K562 (cell line): Measurements from ENCODE around the gene EMC8. TPM values are rescaled to one million over a fixed set of nuclear protein-coding genes. Genes with fewer than 3 reads are reported as not detected.

Experiments
- ATAC-seq: fragments of 200-7000 bp; cut with Tn5 transposase; 3 replicates; pipeline ENCODE4 v1.9.1; 2020; ENCODE audit warnings: moderate library complexity
- BruUV-seq: library from RNA; stranded (reverse); fragments of 400-500 nt; replicated peaks from 2 replicates; lab custom pipeline; 2021; lab: Mats Ljungman, UMichigan
- CTCF ChIA-PET: fragments of 300-600 bp; formaldehyde crosslinking; extraction: SDS; loops from one replicate; lab custom pipeline; 2021; ENCODE audit warnings: low intra/inter-chr PET ratio; lab: Yijun Ruan, JAX
- POLR2A ChIA-PET: fragments of 300-600, 350-650 bp; sonication (Branson Sonifier 250); formaldehyde crosslinking; extraction: SDS; loops from one replicate; lab custom pipeline; 2021; ENCODE audit warnings: antibody characterized with exemption, inconsistent platforms; lab: Yijun Ruan, JAX
- DNase-seq, 4 experiments: peaks; one replicate each; pipeline versions ENCODE4 v3.0.0 to v3.0.0-alpha.2; 2011 to 2018; ENCODE audit warnings: low spot score in 3 of 4, mixed read lengths in 3 of 4; ENCODE audit errors: extremely low read depth in 1 of 4
- FAIRE-seq: peaks from 2 replicates; lab custom pipeline; 2011; peaks lifted over from hg19 to GRCh38; lab: Jason Lieb, UNC
- H2AFZ ChIP-seq: 2 replicates; pipeline ENCODE4 v1.6.0; 2011; ENCODE audit warnings: low read depth, low read length, control low read depth, inconsistent platforms
- H3K27ac ChIP-seq: fragments of 200-600 bp; 3 replicates; pipeline ENCODE4 v1.8.0; 2011; ENCODE audit warnings: low read depth, mild to moderate bottlenecking, control low read depth, inconsistent platforms, low read length, moderate library complexity, mixed read lengths; ENCODE audit errors: extremely low read depth
- H3K27me3 ChIP-seq, 2 experiments: fragments of 300-600 bp in 1 of 2; 2 replicates in 1 of 2; 3 replicates in 1 of 2; pipeline versions ENCODE4 v1.6.0 to v1.8.0; 2011; ENCODE audit warnings: inconsistent platforms in 2 of 2, low read length in 2 of 2, mild to moderate bottlenecking in 1 of 2, mixed read lengths in 1 of 2, moderate library complexity in 1 of 2; ENCODE audit not compliant: control insufficient read depth in 2 of 2, insufficient read depth in 2 of 2
- H3K36me3 ChIP-seq: fragments of 300-600 bp; 3 replicates; pipeline ENCODE4 v1.8.0; 2011; ENCODE audit warnings: mild to moderate bottlenecking, low read length, inconsistent platforms; ENCODE audit not compliant: control insufficient read depth, insufficient read depth
- H3K4me1 ChIP-seq, 2 experiments: fragments of 200-600 bp in 1 of 2; replicated peaks in 1 of 2; 2 replicates in 1 of 2; 3 replicates in 1 of 2; pipeline versions ENCODE4 v1.5.1 to v1.8.0; 2011; ENCODE audit warnings: inconsistent platforms in 2 of 2, low read length in 2 of 2, mild to moderate bottlenecking in 1 of 2, mixed read lengths in 1 of 2, moderate library complexity in 1 of 2; ENCODE audit not compliant: control insufficient read depth in 2 of 2, insufficient read depth in 2 of 2
- H3K4me2 ChIP-seq: 2 replicates; pipeline ENCODE4 v1.6.1; 2011; ENCODE audit warnings: low read length, control low read depth, inconsistent platforms, mixed read lengths; ENCODE audit not compliant: insufficient read depth
- H3K4me3 ChIP-seq: fragments of 200-600 bp; sonication (generic), shearing (Covaris generic); 2 replicates; pipeline ENCODE4 v1.5.1; 2016; ENCODE audit warnings: control low read depth, inconsistent platforms
- H3K79me2 ChIP-seq: fragments of 200-600 bp; 3 replicates; pipeline ENCODE4 v1.8.0; 2011; ENCODE audit warnings: low read length, inconsistent platforms; ENCODE audit not compliant: control insufficient read depth, insufficient read depth
- H3K9ac ChIP-seq, 2 experiments: 2 replicates each; pipeline versions ENCODE4 v1.6.0 to v1.6.1; 2011; ENCODE audit warnings: low read depth in 2 of 2, low read length in 2 of 2, control low read depth in 1 of 2, inconsistent platforms in 1 of 2, mild to moderate bottlenecking in 1 of 2, mixed read lengths in 1 of 2; ENCODE audit not compliant: insufficient read depth in 1 of 2
- H3K9me1 ChIP-seq: one replicate; pipeline ENCODE4 v1.6.0; 2011; ENCODE audit warnings: inconsistent platforms, mild to moderate bottlenecking, low read length, moderate library complexity; ENCODE audit not compliant: control insufficient read depth, insufficient read depth
- H3K9me3 ChIP-seq: replicated peaks from 2 replicates; pipeline ENCODE4 v1.5.1; 2011; ENCODE audit warnings: low read depth, low read length, inconsistent platforms; ENCODE audit not compliant: control insufficient read depth, insufficient read depth
- H4K20me1 ChIP-seq: replicated peaks from 2 replicates; pipeline ENCODE4 v1.6.1; 2011; ENCODE audit warnings: low read length, inconsistent platforms, mixed read lengths; ENCODE audit not compliant: control insufficient read depth, insufficient read depth
- NFXL1 ChIP-seq: fragments of 450-650 bp; formaldehyde crosslinking; IDR thresholded peaks from 2 replicates; pipeline ENCODE4 v1.4.0; 2021; ENCODE audit warnings: mild to moderate bottlenecking
- TAF15 ChIP-seq: fragments of 200-400 bp; formaldehyde crosslinking; IDR thresholded peaks from 2 replicates; pipeline ENCODE4 v1.6.1; 2017; ENCODE audit warnings: mild to moderate bottlenecking, low read depth, low read length, moderate library complexity
- WGBS: fragments of 100-300 bp; shearing (Covaris generic); methylation state at CpG from one replicate; pipeline ENCODE4 v1.1.6; 2016; ENCODE audit warnings: low coverage, mixed read lengths; ENCODE audit not compliant: insufficient coverage; ENCODE audit errors: missing lambda C conversion rate; 5-methylcytosine and 5-hydroxymethylcytosine counted together
- in situ Hi-C: fragments of 300-500 bp; cut with MboI; formaldehyde crosslinking; loops from 4 replicates; pipeline ENCODE4 v1.15.0; 2018; ENCODE audit warnings: inconsistent platforms, mixed read lengths
- intact Hi-C: fragments of 100-400 bp; cut with micrococcal nuclease; formaldehyde crosslinking; loops from 2 replicates; pipeline ENCODE4 v1.14.2; 2022
- polyA plus RNA-seq, 8 experiments: library from polyadenylated mRNA; depleted of rRNA in 4 of 8; stranded (reverse) in 5 of 8; unstranded in 3 of 8; fragments of >200 nt; fragmentation: Nextera tagmentation in 2 of 8; fragmentation: Illumina TruSeq in 1 of 8; extraction: Ambion mirVana in 2 of 8; extraction: Trizol in 1 of 8; gene quantifications; 2 replicates each; pipeline versions ENCODE4 v1.2.1 to v1.2.3, GENCODE V29; 2011 to 2014; ENCODE audit warnings: inconsistent platforms in 1 of 8, missing spikeins in 1 of 8
- total RNA-seq, 7 experiments: library from RNA; depleted of rRNA in 6 of 7; stranded (reverse); fragments of >200 nt in 6 of 7; fragmentation: Illumina TruSeq in 2 of 7; extraction: Trizol in 2 of 7; gene quantifications; 2 replicates each; pipeline versions ENCODE4 v1.2.1 to v1.2.3, GENCODE V29; 2011 to 2021; ENCODE audit warnings: low replicate concordance in 1 of 7
- TF ChIP-seq, protein P1 (sequence below), 2 experiments: IDR thresholded peaks; 2 replicates each; pipeline ENCODE4 v1.6.1; 2012; ENCODE audit warnings: improper control_type of control experiment in 2 of 2, low read depth in 2 of 2, low read length in 2 of 2, borderline replicate concordance in 1 of 2
- TF ChIP-seq, protein P2 (sequence below): sonication (generic); formaldehyde crosslinking; IDR thresholded peaks from 2 replicates; pipeline ENCODE4 v1.8.0; 2022; ENCODE audit warnings: mild to moderate bottlenecking, low read depth, missing genetic modification reagents

Gene EMC8
- total and polyA plus RNA-seq, 9 of the 15 experiments (the other 6 are each of a cell fraction or from before 2014, with no cell fraction given): 11.4 to 81.8 (median 48.6) TPM

DNA sequence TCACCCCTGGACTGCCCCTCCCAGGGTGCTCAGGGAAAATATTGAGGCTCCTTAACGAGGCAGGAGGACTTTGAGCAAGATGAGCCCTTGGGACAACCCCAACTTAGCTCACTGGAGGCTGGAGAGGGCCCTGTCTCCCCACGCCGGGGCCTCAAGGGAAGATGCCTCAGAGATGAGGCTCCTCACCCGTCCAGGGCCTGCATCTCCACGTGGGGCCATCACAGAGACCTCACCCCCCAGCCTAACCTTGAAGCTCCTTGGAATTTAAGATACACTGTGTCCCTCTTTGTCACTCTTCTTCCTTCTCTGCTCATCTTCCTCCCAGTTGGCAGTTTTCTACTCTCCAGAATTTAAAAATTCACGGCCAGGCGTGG is 11.4 kb upstream of the EMC8 start:
- no TSS peak for BruUV-seq

More for the DNA sequence above, 11.4 kb upstream of the EMC8 start:
- Histone ChIP-seq H3K4me2 (no peak overlapping the region), H3K9me3 (no peaks in the 10 kb centered on the region), H3K36me3 (peaks cover 13% of the 10 kb centered on the region; the same call in 2 of the 3 replicates), H3K9ac (no peak overlapping the region), H3K4me1 (peaks cover 0 to 9% of the 10 kb centered on the region in 2 experiments; a peak in 2 of 5 replicates), H3K4me3 (no peak overlapping the region), H3K79me2 (no peaks in the 10 kb centered on the region), H3K27ac (no peak overlapping the region), H3K27me3 (peaks cover 35 to 41% of the 10 kb centered on the region in 2 experiments; a peak in 4 of 5 replicates), H3K9me1 (no peaks in the 10 kb centered on the region), H4K20me1 (peaks cover 3% of the 10 kb centered on the region), H2AFZ (no peak overlapping the region)
- 7% methylated on average over 7 of the region's 7 CpGs for WGBS
- ATAC-seq: no peak; the same call in 2 of the 3 replicates
- DNase-seq: no peak
- no peak for FAIRE-seq
- in situ Hi-C loops: no loop called here
- CTCF ChIA-PET: no interaction called here
- intact Hi-C loops: no loop called here
- TF ChIP-seq, protein P1, sequence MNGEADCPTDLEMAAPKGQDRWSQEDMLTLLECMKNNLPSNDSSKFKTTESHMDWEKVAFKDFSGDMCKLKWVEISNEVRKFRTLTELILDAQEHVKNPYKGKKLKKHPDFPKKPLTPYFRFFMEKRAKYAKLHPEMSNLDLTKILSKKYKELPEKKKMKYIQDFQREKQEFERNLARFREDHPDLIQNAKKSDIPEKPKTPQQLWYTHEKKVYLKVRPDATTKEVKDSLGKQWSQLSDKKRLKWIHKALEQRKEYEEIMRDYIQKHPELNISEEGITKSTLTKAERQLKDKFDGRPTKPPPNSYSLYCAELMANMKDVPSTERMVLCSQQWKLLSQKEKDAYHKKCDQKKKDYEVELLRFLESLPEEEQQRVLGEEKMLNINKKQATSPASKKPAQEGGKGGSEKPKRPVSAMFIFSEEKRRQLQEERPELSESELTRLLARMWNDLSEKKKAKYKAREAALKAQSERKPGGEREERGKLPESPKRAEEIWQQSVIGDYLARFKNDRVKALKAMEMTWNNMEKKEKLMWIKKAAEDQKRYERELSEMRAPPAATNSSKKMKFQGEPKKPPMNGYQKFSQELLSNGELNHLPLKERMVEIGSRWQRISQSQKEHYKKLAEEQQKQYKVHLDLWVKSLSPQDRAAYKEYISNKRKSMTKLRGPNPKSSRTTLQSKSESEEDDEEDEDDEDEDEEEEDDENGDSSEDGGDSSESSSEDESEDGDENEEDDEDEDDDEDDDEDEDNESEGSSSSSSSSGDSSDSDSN (IDR thresholded peaks at IDR 0.05; ENCODE audit: borderline replicate concordance in 1 of 2, low read depth in 2 of 2, low read length in 2 of 2): no peak
- TF ChIP-seq, protein P2, sequence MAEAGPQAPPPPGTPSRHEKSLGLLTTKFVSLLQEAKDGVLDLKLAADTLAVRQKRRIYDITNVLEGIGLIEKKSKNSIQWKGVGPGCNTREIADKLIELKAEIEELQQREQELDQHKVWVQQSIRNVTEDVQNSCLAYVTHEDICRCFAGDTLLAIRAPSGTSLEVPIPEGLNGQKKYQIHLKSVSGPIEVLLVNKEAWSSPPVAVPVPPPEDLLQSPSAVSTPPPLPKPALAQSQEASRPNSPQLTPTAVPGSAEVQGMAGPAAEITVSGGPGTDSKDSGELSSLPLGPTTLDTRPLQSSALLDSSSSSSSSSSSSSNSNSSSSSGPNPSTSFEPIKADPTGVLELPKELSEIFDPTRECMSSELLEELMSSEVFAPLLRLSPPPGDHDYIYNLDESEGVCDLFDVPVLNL: no peak
- no peak for TF ChIP-seq TAF15
- TF ChIP-seq NFXL1 (CRISPR knock-in tag): no peak
- TF ChIP-seq, all 486 proteins: peak for 0
- POLR2A ChIA-PET: interaction anchor here (0.9 to 1.1 kb wide), 2 partner anchors 9 to 11 kb away, joined by 4 to 5 read pairs; no protein-coding TSS in a partner anchor
